8988T (cell line): ENCODE data around the gene C17orf100.
A peak's percentile ranks its signal among the peaks of the same experiment; 100 is the strongest.

Source experiments
- DNase-seq: peaks from one replicate; pipeline ENCODE4 v3.0.0; 2011

The C17orf100 gene

GRCh38 chr17:6696906-6697305, 45.3 kb downstream of the C17orf100 start:
- no peak for DNase-seq

- no peak for DNase-seq
Measured at GRCh38 chr17:6698004-6698403, 46.4 kb downstream of the C17orf100 start.

- no peak for DNase-seq
Measured at GRCh38 chr17:6699997-6700947, 48.7 kb downstream of the C17orf100 start.

- DNase-seq = no peak
Measured at GRCh38 chr17:6700948-6701307, 49.4 kb downstream of the C17orf100 start.

GRCh38 chr17:6701719-6702118, 50.2 kb downstream of the C17orf100 start:
- peak; percentile 48 for DNase-seq

GRCh38 chr17:6702567-6703215, 51.1 kb downstream of the C17orf100 start:
- DNase-seq = no peak
